D721Med (cell line): ENCODE results near the gene CXCL16.

Experiments
- DNase-seq: peaks from one replicate; pipeline ENCODE4 v3.0.0; 2011; ENCODE audit warnings: low spot score; ENCODE audit not compliant: insufficient read length
- FAIRE-seq: peaks from 2 replicates; lab custom pipeline; 2011; peaks lifted over from hg19 to GRCh38; lab: Jason Lieb, UNC
- CTCF ChIP-seq: IDR thresholded peaks from 2 replicates; pipeline ENCODE4 v1.5.1; 2012; ENCODE audit warnings: mild to moderate bottlenecking, control low read depth; ENCODE audit not compliant: insufficient read depth; ENCODE audit errors: missing control alignments

CXCL16 gene

GRCh38 chr17:4769628-4770027, 29.9 kb upstream of the CXCL16 start:
- FAIRE-seq (no peak), DNase-seq (no peak)
- TF ChIP-seq CTCF: no peak

- FAIRE-seq (no peak), DNase-seq (no peak)
- TF ChIP-seq CTCF: no peak
These were observed 28.6 kb upstream of the CXCL16 start for GRCh38 chr17:4768298-4768697.

- FAIRE-seq (no peak), DNase-seq (no peak)
- TF ChIP-seq CTCF: no peak
These were observed 27.0 kb upstream of the CXCL16 start for GRCh38 chr17:4766723-4767122.

GRCh38 chr17:4766201-4766600, 26.5 kb upstream of the CXCL16 start:
- no peak for TF ChIP-seq CTCF
- FAIRE-seq: no peak
- no peak for DNase-seq

GRCh38 chr17:4764595-4764994, 24.9 kb upstream of the CXCL16 start:
- no peak for TF ChIP-seq CTCF
- DNase-seq: no peak
- FAIRE-seq: no peak

- FAIRE-seq (no peak), DNase-seq (no peak)
- no peak for TF ChIP-seq CTCF
These were observed 20.1 kb upstream of the CXCL16 start for GRCh38 chr17:4759776-4760236.

- TF ChIP-seq CTCF: no peak
- DNase-seq (no peak), FAIRE-seq (no peak)
These were observed 13.7 kb upstream of the CXCL16 start for GRCh38 chr17:4753392-4753791.
